Smooth muscle cell (in vitro differentiated cells): ENCODE results near the gene LLGL1. TPM values are rescaled to one million over a fixed set of nuclear protein-coding genes. Genes with fewer than 3 reads are reported as not detected.

ENCODE experiments used
- DNase-seq: peaks from one replicate; lab custom pipeline; 2025; ENCODE audit not compliant: unreplicated experiment; lab: John Stamatoyannopoulos, UW
- H2AFZ ChIP-seq: fragments of 200-600 bp; sonication (generic); 2 replicates; pipeline ENCODE4 v1.6.0; 2016; ENCODE audit warnings: antibody characterized with exemption, low read depth, mild to moderate bottlenecking
- H3F3A ChIP-seq: fragments of 200-600 bp; sonication (generic); 2 replicates; pipeline ENCODE4 v1.6.0; 2017; ENCODE audit warnings: antibody characterized with exemption, low read depth
- H3K27ac ChIP-seq: fragments of 200-600 bp; sonication (generic); 2 replicates; pipeline ENCODE4 v1.5.1; 2016; ENCODE audit warnings: low read depth, mild to moderate bottlenecking
- H3K27me3 ChIP-seq: fragments of 200-600 bp; sonication (generic); 2 replicates; pipeline ENCODE4 v1.6.1; 2016; ENCODE audit warnings: low read depth, mild to moderate bottlenecking
- H3K36me3 ChIP-seq: fragments of 200-600 bp; sonication (generic); 2 replicates; pipeline ENCODE4 v1.5.1; 2016; ENCODE audit warnings: low read depth
- H3K4me1 ChIP-seq: fragments of 200-600 bp; sonication (generic); 2 replicates; pipeline ENCODE4 v1.5.1; 2016; ENCODE audit warnings: low read depth
- H3K4me2 ChIP-seq: fragments of 200-600 bp; sonication (generic); 2 replicates; pipeline ENCODE4 v1.6.0; 2016; ENCODE audit warnings: mild to moderate bottlenecking
- H3K4me3 ChIP-seq: fragments of 200-600 bp; sonication (generic); 2 replicates; pipeline ENCODE4 v1.5.1; 2016; ENCODE audit warnings: mild to moderate bottlenecking
- H3K79me2 ChIP-seq: fragments of 200-600 bp; sonication (generic); 2 replicates; pipeline ENCODE4 v1.6.0; 2016; ENCODE audit warnings: low read depth, mild to moderate bottlenecking
- H3K9ac ChIP-seq: fragments of 200-600 bp; sonication (generic); 2 replicates; pipeline ENCODE4 v1.6.0; 2016; ENCODE audit warnings: low read depth
- H3K9me3 ChIP-seq: fragments of 200-600 bp; sonication (generic); replicated peaks from 2 replicates; pipeline ENCODE4 v1.5.1; 2016; ENCODE audit warnings: low read depth
- H4K20me1 ChIP-seq: fragments of 200-600 bp; sonication (generic); 2 replicates; pipeline ENCODE4 v1.6.0; 2016; ENCODE audit warnings: low read depth
- WGBS: methylation state at CpG from one replicate; pipeline ENCODE4 v1.1.7; 2016; ENCODE audit warnings: low lambda C conversion rate; 5-methylcytosine and 5-hydroxymethylcytosine counted together
- polyA plus RNA-seq: library from polyadenylated mRNA; unstranded; fragments of >200 nt; fragmentation: Nextera tagmentation; extraction: Ambion mirVana; gene quantifications from 2 replicates; pipeline ENCODE4 v1.2.1, GENCODE V29; 2016
- total RNA-seq: library from RNA; depleted of rRNA; stranded (reverse); fragments of >200 nt; gene quantifications from 2 replicates; pipeline ENCODE4 v1.2.3, GENCODE V29; 2014
- TF ChIP-seq, protein P1 (sequence below): fragments of 200-600 bp; sonication (generic); IDR thresholded peaks from 2 replicates; pipeline ENCODE4 v1.5.1; 2017; ENCODE audit warnings: borderline replicate concordance, mild to moderate bottlenecking, antibody characterized with exemption; ENCODE audit not compliant: insufficient read depth, poor library complexity, severe bottlenecking

The LLGL1 gene
- total and polyA plus RNA-seq, 2 experiments from 2014 or later, result 8.5 to 37.7 TPM

GRCh38 chr17:18258356-18259038 is 33.1 kb downstream of the LLGL1 start, which contains the start of gene FLII:
Gene FLII (minus strand): TSS chr17:18258738. CDS start chr17:18258690, 48 bp downstream.
- Histone ChIP-seq H2AFZ (peak within 1 kb of the TSS; percentile 23), H3K9ac (peak within 1 kb of the TSS; percentile 97), H3K27ac (peak within 1 kb of the TSS; percentile 98), H3K4me2 (peak within 1 kb of the TSS; percentile 91), H4K20me1 (peaks cover 64% of the 10 kb centered on the region), H3K4me3 (peak within 1 kb of the TSS; percentile 85), H3K9me3 (no peaks in the 10 kb centered on the region), H3K79me2 (peaks cover 38% of the 10 kb centered on the region), H3K4me1 (peaks cover 19% of the 10 kb centered on the region), H3K36me3 (no peaks in the 10 kb centered on the region), H3K27me3 (no peaks in the 10 kb centered on the region), H3F3A (peaks cover 10% of the 10 kb centered on the region)
- TF ChIP-seq, protein P1, sequence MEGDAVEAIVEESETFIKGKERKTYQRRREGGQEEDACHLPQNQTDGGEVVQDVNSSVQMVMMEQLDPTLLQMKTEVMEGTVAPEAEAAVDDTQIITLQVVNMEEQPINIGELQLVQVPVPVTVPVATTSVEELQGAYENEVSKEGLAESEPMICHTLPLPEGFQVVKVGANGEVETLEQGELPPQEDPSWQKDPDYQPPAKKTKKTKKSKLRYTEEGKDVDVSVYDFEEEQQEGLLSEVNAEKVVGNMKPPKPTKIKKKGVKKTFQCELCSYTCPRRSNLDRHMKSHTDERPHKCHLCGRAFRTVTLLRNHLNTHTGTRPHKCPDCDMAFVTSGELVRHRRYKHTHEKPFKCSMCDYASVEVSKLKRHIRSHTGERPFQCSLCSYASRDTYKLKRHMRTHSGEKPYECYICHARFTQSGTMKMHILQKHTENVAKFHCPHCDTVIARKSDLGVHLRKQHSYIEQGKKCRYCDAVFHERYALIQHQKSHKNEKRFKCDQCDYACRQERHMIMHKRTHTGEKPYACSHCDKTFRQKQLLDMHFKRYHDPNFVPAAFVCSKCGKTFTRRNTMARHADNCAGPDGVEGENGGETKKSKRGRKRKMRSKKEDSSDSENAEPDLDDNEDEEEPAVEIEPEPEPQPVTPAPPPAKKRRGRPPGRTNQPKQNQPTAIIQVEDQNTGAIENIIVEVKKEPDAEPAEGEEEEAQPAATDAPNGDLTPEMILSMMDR, result no peak
- DNase-seq, result no peak
- 6% methylated on average over 29 of the region's 71 CpGs for WGBS

DNA sequence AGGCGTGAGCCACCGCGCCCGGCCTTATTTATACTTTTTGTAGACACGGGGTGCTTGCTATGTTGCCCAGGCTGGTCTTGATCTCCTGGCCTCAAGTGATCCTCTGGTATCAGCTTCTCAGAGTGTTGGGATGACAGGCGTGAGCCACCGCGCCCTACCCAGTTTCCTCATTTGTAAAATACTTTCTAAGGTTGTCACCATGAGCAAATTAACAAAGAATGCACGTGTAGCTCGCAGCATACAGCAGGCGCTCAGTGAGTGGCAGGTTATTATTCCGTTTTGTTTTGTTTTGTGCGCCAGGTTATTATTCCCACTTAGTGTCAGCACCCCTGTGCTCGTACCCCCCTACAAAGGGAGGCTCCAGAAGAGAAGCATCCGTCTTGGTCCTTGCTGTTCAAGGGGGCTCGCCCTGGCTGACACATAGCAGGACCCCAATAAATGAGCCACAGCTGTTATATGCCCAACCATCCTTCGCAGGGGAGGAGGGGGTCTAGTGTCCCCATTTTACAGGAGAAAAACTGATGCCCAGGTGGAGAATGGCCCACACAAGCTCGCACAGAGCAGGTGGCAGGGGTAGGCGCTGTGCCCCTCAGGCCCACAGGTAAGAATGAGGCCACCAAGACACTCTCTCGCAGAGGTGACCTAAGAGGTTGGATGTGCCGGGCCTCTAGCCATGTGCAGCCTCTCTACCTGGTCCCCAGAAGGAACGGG is 34.3 kb downstream of the LLGL1 start:
- Histone ChIP-seq H3K36me3 (no peaks in the 10 kb centered on the region), H3K9ac (peak overlapping the region; percentile 98), H3K27ac (peak overlapping the region; percentile 98), H3K79me2 (peaks cover 38% of the 10 kb centered on the region), H4K20me1 (peaks cover 51% of the 10 kb centered on the region), H3K4me2 (peak overlapping the region; percentile 97), H3K9me3 (no peaks in the 10 kb centered on the region), H3K4me3 (peak overlapping the region; percentile 96), H3F3A (peaks cover 10% of the 10 kb centered on the region), H2AFZ (no peak overlapping the region), H3K27me3 (no peaks in the 10 kb centered on the region), H3K4me1 (peaks cover 19% of the 10 kb centered on the region)
- WGBS, result 61% methylated on average over 22 of the region's 22 CpGs
- DNase-seq, result no peak
- TF ChIP-seq, protein P1, result no peak

DNA sequence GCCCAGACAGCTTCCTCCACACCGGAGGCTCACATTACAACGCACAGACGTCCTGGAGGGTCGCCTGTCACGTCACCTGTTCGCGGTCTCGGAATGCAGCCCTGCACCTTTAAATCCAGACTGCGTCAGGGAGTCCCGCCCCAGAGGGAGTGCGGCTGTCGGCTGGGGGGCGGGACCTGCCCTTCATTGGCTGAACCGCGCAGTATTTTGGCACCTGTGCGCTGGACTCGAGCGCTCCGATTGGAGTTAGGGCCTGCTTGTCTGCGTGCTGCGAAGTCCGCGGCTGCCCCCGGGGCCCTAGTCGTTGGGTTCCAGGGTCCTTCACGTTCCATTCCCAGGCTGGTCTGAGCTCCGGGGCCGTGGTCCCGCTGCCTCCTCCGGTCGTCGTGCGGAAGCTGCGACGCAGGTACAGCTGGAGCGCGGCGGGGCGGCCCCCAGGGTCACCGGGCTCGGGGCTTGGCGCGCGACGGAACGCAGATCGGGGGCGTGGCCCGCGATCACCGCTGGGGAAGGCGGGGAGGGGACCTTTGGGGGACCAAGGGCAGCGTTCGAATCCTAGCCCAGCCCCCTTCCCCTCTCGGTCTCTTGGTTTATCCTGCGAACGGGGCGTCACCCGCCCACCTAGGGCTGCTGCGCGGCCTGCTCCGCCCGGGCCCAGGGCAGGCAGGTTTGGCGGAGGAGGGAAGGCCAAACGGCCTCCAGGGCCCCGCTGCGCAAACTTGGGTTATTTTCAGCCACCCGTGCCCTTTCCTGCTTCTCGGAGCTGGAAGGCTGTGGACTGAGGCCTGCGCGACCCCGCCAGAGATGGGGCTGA is 35.1 kb downstream of the LLGL1 start, which contains the start of gene MIEF2:
TSS of gene MIEF2 (plus strand) at position 331 of the 814 bp plus-strand sequence. CDS start 2,059 bp downstream, outside the sequence.
- Histone ChIP-seq H3K79me2 (peaks cover 38% of the 10 kb centered on the region), H3K4me1 (peaks cover 19% of the 10 kb centered on the region), H3K36me3 (no peaks in the 10 kb centered on the region), H2AFZ (peak within 1 kb of the TSS; percentile 68), H3K27ac (peak within 1 kb of the TSS; percentile 98), H3K4me3 (peak within 1 kb of the TSS; percentile 96), H3F3A (peaks cover 10% of the 10 kb centered on the region), H3K27me3 (no peaks in the 10 kb centered on the region), H3K4me2 (peak within 1 kb of the TSS; percentile 97), H3K9me3 (no peaks in the 10 kb centered on the region), H4K20me1 (peaks cover 43% of the 10 kb centered on the region), H3K9ac (peak within 1 kb of the TSS; percentile 98)
- TF ChIP-seq, protein P1, result no peak
- DNase-seq, result peak; percentile 68
- under 1% methylated on average over 60 of the region's 72 CpGs for WGBS
